HG03460 (cell line): ENCODE measurements around the gene PLP2.

Source experiments
- ATAC-seq: cut with Tn5 transposase; IDR thresholded peaks from one replicate; pipeline ENCODE4 v1.9.1; 2021; ENCODE audit not compliant: unreplicated experiment

Gene PLP2

DNA sequence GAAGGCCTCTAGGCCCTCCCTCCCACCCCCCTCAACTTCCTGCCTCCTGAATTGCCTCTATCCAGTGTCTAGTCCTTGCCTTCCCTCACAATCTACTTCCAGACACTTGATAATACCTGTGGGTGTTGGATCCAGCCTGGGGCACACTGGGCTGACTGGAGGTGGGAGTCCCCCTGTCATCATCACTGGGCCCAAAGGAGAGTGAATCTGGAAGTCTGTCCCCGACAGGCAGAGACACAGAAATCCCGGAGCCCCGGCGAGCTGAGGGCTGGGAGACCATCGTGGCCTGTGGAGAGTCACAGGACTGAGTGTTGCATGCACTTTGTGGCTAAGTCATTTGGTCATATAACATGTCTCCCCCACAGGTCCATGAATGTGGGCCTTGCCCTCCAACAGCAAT is 36.7 kb downstream of the PLP2 start:
- no peak for ATAC-seq

DNA sequence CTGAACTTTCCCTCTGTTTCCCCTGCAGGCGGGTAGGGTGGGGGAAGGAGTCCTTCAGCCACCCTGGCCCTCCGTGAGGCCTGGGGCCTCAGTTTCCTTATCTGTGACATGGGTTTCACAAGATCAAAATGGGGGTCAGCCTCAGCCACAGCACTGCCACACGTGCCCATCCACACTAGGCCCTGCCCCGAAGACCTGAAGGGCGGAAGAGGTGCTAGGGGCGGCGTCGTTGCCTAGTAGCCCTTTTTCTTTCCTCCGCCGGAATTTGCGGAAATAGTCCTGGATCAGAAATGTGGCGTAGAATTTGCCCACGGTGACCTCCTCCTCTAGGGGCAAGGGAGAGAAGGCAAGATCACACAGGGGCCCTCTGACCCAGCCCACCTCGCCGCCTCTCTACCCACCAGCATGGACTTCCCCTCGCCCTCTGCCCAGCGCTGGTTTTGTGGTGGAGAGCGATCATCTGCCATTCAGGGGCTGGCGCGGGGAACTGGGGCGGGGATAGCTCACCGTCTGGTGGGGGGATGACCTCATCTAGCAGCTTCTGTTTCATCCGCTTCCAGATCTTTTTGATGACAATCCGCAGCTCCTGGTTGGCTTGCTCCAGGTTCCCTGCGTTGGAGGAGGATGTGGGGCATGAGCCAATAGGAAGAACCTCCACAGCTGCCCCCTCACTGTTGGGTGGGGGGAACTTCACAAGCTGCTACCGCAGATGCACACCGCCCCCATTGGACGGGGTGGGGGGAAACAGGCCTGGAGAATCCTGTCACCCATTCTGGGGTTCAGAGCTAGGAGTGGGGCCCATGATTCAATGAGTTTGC is 37.9 kb downstream of the PLP2 start:
- ATAC-seq: no peak

DNA sequence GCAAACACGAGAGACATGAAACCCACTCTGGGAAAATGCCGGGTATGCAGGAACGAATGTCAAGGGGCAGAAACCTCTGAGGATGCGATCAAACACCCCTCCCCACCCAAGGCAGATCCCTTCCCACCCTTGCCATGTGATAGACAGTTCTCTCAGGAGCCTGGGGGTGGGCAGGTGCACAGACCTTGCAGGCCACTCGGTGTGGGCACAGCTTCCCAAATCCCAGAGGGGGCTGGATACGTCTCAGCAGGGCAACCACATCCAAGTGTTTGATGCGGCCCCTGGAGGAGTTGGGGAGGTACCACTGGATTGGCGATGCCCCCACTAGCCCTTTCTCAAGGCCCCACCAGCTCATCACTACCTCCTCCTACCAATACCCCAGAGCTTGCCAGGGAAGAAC is 38.7 kb downstream of the PLP2 start:
- no peak for ATAC-seq

DNA sequence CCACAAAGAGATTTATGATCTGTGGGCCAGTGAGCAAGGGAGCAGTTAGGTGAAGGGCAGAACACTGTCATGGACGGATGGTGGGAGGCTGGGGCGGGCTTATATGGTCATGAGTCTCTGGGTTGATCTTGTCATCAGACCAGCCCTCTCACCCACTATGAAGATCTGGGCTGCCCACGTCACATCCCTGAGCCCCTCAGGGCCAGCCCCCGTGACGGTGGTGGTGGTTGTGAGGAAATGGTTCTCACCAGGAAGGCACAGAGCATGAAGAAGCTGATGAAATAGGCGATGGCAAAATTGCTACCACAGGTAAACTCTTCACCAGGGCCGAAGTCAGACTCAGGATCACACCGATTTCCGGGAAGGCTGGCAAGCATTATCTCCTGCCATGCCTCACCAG is 39.4 kb downstream of the PLP2 start:
- ATAC-seq: no peak

DNA sequence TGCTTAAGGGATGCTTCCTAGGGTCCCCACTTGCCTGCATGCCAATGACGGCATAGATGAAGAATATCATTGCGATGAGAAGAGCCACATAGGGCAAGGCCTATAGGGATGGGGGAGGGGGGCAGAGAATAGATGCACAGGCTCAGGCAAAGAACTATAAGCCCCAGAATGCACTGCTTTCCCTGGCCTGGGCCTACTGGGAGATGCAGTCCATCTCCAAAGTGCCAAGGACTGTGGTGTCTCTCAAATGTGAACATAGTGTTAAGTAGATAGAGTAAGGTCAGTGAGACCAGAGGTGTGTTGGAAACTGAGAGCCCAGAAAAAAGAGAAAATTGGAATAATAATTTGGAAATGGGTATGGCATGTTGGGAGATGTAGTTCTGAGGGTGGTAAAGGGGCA is 40.5 kb downstream of the PLP2 start:
- no peak for ATAC-seq

DNA sequence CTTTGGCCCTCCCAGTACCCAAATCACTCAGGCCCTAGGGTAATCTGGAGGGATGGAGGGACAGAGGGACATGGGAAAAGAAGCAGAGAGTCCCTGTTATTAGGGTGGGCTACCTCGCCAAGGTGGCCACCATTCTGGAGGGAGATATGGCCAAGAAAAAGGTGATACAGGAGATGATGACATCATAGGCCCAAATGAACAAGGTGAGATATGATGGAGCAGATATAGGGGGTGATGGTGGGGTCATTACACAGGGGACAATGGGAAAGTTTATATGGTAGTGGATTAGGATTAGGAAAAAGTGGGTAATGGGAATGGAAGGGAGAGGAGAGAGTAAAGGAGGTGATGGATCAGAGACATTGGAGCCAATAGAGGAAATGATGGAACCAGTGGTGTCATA is 41.2 kb downstream of the PLP2 start:
- ATAC-seq: no peak

DNA sequence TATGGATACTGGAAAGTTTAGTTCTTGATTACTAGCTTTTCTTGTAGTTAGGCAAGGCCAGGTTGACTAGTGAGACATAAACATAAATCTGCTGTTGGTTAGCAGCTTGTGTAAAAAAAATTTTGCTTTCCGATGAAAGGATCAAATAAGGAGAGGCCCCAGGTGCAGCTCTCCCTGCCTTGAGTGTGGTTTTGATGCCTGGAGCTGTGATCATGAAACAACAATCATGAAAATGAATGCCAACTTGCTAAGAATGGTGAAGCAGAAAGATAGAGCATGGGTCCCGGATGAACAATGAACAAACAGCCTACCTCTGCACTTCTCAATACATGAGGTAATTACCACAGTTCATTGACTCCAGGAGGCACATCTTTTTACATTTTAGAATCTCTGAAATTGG is 42.7 kb downstream of the PLP2 start:
- no peak for ATAC-seq

DNA sequence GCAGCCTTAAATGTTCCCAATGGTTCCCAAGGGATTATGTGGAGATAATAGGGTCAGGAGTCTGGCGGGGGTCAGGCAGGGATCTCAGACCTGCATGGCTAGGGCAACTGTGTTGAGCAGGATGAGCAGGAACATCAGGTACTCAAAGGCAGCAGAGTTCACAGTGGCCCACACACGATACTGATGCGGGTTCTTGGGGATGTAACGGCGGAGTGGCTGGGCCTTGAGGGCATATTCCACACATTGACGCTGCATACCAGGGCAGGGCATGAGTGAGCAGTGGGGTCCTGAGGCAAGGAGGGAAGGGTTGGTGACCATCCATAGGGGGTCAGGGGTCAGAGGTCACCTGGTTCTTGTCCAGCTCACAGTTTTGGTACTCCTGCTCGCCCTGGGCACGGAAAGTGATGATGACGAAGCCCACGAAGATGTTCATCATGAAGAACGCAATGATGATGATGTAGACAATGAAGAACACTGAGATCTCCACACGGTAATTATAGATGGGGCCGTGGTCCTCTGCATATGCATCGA is 43.4 kb downstream of the PLP2 start:
- ATAC-seq: no peak

DNA sequence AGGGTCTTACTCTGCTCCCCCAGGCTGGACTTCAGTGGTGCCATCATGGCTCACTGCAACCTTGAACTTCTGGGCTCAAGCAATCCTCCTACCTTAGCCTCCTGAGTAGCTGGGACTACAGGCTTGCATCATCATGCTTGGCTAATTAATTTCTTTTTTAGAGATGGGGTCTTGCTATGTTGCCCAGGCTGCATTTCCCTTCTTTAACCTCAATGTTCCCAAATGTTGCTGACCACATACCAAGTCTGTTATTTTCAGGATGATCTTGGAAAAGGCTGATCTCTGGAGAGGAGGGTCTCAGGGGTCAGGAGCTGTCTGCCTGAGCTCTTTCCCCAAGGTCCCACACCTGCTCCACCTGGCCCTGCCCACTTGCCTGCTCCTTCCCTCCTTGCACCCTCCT is 48.4 kb downstream of the PLP2 start:
- ATAC-seq: no peak

DNA sequence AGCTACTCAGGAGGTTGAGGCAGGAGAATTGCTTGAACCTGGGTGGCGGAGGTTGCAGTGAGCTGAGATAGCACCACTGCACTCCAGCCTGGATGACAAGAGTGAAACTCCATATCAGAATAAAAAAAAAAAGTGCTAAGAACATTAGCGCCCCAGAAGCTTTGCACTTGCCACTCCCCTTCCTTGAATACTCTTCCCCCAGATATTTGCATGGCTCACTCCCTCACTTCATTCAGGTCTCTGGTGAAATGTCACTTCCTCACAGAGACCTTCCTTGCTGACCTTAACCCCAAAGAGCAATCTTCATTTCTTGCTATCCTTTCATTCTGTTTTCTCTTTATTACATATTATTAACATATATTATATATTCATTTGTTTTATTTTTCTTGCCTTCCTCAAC is 50.2 kb downstream of the PLP2 start:
- no peak for ATAC-seq
